NT2/D1 (cell line): ENCODE data around the gene BOLA2B.

Experiments used
- DNase-seq: peaks from one replicate; pipeline ENCODE4 v3.0.0-alpha.2; 2011; ENCODE audit warnings: low read depth, low spot score
- H3K27me3 ChIP-seq: 2 replicates; pipeline ENCODE4 v1.6.0; 2011; ENCODE audit warnings: mild to moderate bottlenecking; ENCODE audit not compliant: insufficient read length, insufficient read depth
- H3K36me3 ChIP-seq: 2 replicates; pipeline ENCODE4 v1.6.1; 2011; ENCODE audit warnings: mild to moderate bottlenecking, low read length, mixed read lengths; ENCODE audit not compliant: insufficient read depth, insufficient read length
- H3K4me1 ChIP-seq: 2 replicates; pipeline ENCODE4 v1.5.1; 2011; ENCODE audit not compliant: insufficient read depth, insufficient read length
- H3K4me3 ChIP-seq: 2 replicates; pipeline ENCODE4 v1.5.1; 2011; ENCODE audit warnings: low read depth; ENCODE audit not compliant: insufficient read length
- H3K9ac ChIP-seq: 2 replicates; pipeline ENCODE4 v1.6.0; 2011; ENCODE audit warnings: low read depth; ENCODE audit not compliant: insufficient read length
- H3K9me3 ChIP-seq: 2 replicates; pipeline ENCODE4 v1.5.1; 2011; ENCODE audit warnings: mild to moderate bottlenecking, low read length; ENCODE audit not compliant: insufficient read depth
- SUZ12 ChIP-seq: IDR thresholded peaks from 2 replicates; pipeline ENCODE4 v1.6.1; 2011; ENCODE audit not compliant: insufficient read length, insufficient read depth; ENCODE audit errors: extremely low read depth
- ZNF274 ChIP-seq: IDR thresholded peaks from 2 replicates; pipeline ENCODE4 v1.6.1; 2011; ENCODE audit warnings: mild to moderate bottlenecking, low read depth, low read length

Gene BOLA2B

DNA sequence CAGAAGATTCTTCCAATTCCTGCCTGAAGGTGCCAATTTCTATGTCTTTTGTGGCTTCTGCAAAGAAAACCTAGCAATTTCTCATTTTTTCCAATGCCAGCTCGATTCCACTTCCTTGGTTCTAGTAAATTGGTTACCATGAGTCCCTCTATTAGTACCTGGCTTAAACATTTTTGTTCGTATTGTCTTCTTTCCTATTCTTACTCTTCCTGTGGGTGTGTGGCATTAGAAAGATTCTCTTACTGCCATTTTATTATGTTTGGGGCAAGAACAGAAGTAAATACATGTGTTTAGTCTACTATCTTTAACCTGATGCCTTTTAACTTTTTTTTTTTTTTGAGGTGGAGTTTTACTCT is 50.1 kb downstream of the BOLA2B start:
- H3K4me3 ChIP-seq, result no peak overlapping the region
- no peaks in the 10 kb centered on the region for H3K9me3 ChIP-seq
- H3K27me3 ChIP-seq, result no peaks in the 10 kb centered on the region
- TF ChIP-seq SUZ12 (no peak), ZNF274 (no peak)
- no peaks in the 10 kb centered on the region for H3K4me1 ChIP-seq
- no peaks in the 10 kb centered on the region for H3K36me3 ChIP-seq
- no peak for DNase-seq
- H3K9ac ChIP-seq, result no peak overlapping the region
